Astrocyte (in vitro differentiated cells and primary cell): ENCODE results near the gene ASB8. TPM values are rescaled to one million over a fixed set of nuclear protein-coding genes. Genes with fewer than 3 reads are reported as not detected.

Source experiments
- DNase-seq: peaks from one replicate; pipeline ENCODE4 v3.0.0-alpha.2; 2010; ENCODE audit warnings: low read depth
- FAIRE-seq: peaks from 2 replicates; lab custom pipeline; 2011; peaks lifted over from hg19 to GRCh38; lab: Jason Lieb, UNC
- H2AFZ ChIP-seq: 2 replicates; pipeline ENCODE4 v1.6.0; 2012; ENCODE audit warnings: low read depth, low read length, inconsistent platforms
- H3K27ac ChIP-seq: 2 replicates; pipeline ENCODE4 v1.5.1; 2011; ENCODE audit warnings: low read depth, low read length, inconsistent platforms
- H3K27me3 ChIP-seq: 2 replicates; pipeline ENCODE4 v1.6.0; 2011; ENCODE audit warnings: low read length, inconsistent platforms; ENCODE audit not compliant: insufficient read depth
- H3K36me3 ChIP-seq: 2 replicates; pipeline ENCODE4 v1.5.1; 2011; ENCODE audit warnings: low read length, inconsistent platforms; ENCODE audit not compliant: insufficient read depth
- H3K4me1 ChIP-seq: 2 replicates; pipeline ENCODE4 v1.5.1; 2011; ENCODE audit warnings: low read length, inconsistent platforms; ENCODE audit not compliant: insufficient read depth
- H3K4me2 ChIP-seq: 2 replicates; pipeline ENCODE4 v1.6.0; 2012; ENCODE audit warnings: low read length, inconsistent platforms
- H3K4me3 ChIP-seq: 2 replicates; pipeline ENCODE4 v1.5.1; 2011; ENCODE audit warnings: low read depth, mild to moderate bottlenecking, low read length, inconsistent platforms; ENCODE audit not compliant: insufficient read depth
- H3K79me2 ChIP-seq: 2 replicates; pipeline ENCODE4 v1.6.0; 2012; ENCODE audit warnings: mild to moderate bottlenecking, low read length, inconsistent platforms; ENCODE audit not compliant: insufficient read depth
- H3K9ac ChIP-seq: 2 replicates; pipeline ENCODE4 v1.6.0; 2012; ENCODE audit warnings: mild to moderate bottlenecking, low read length, inconsistent platforms
- H3K9me3 ChIP-seq: 2 replicates; pipeline ENCODE4 v1.5.1; 2012; ENCODE audit warnings: low read depth, mild to moderate bottlenecking, low read length, inconsistent platforms; ENCODE audit not compliant: insufficient read depth
- H4K20me1 ChIP-seq: 2 replicates; pipeline ENCODE4 v1.6.0; 2012; ENCODE audit warnings: low read length, inconsistent platforms; ENCODE audit not compliant: insufficient read depth
- H3K27ac Mint-ChIP-seq: one replicate; pipeline ENCODE4 v1.8.0; 2021; ENCODE audit warnings: mild to moderate bottlenecking, mixed read lengths; ENCODE audit not compliant: unreplicated experiment
- H3K27me3 Mint-ChIP-seq: one replicate; pipeline ENCODE4 v1.8.0; 2021; ENCODE audit warnings: low read depth, mixed read lengths; ENCODE audit not compliant: unreplicated experiment
- H3K36me3 Mint-ChIP-seq: one replicate; pipeline ENCODE4 v1.8.0; 2021; ENCODE audit warnings: low read depth, mixed read lengths; ENCODE audit not compliant: unreplicated experiment
- H3K4me1 Mint-ChIP-seq: one replicate; pipeline ENCODE4 v1.8.0; 2021; ENCODE audit warnings: low read depth, mixed read lengths; ENCODE audit not compliant: unreplicated experiment
- H3K4me3 Mint-ChIP-seq: one replicate; pipeline ENCODE4 v1.8.0; 2021; ENCODE audit warnings: mild to moderate bottlenecking, moderate library complexity, mixed read lengths; ENCODE audit not compliant: unreplicated experiment
- H3K9me3 Mint-ChIP-seq: one replicate; pipeline ENCODE4 v1.8.0; 2021; ENCODE audit warnings: mild to moderate bottlenecking, mixed read lengths; ENCODE audit not compliant: unreplicated experiment
- EZH2 ChIP-seq: IDR thresholded peaks from 2 replicates; pipeline ENCODE4 v1.6.1; 2012; ENCODE audit warnings: mild to moderate bottlenecking, low read length, inconsistent platforms; ENCODE audit not compliant: insufficient read depth
- total RNA-seq: library from RNA; stranded (reverse); gene quantifications from 2 replicates; pipeline ENCODE4 v1.2.1, GENCODE V29; 2021
- TF ChIP-seq, protein P1 (sequence below): IDR thresholded peaks from 2 replicates; pipeline ENCODE4 v1.5.1; 2011; ENCODE audit warnings: low read depth, mild to moderate bottlenecking, inconsistent platforms, low read length, moderate library complexity; ENCODE audit not compliant: insufficient read depth

Gene ASB8
- total RNA-seq, 1 donor from 2014 or later = 29.9 TPM

DNA sequence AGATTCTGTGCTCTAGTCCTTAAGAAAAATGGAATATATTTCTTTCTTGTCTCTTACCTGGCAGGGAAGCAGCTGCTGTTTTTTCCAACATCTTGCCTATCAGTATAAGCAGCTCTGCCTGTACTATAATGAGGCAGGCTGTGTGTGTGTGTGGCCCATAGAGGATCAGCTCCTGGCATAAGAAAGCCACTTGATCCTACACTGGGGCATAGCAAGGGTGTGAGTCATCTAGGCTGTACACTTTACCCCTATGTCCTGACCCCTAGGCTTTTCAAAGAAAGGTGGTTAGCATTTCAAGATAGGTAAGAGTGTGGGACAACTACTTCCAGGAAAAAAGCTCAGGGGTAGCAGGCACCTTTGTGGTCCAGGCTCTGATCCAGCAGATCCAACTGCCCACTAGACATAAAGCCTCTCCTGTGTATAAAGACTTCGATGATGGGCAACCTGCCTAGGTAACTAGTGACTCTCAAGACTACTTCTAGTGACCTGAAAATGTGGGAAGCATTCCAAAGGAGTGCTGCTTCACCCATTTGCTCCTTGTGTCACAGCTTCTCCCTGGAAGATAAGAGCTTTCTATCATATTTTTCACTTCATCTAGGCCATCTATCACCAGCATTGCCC is 46.5 kb downstream of the ASB8 start:
- no peaks in the 10 kb centered on the region for H4K20me1 ChIP-seq
- no peaks in the 10 kb centered on the region for H3K36me3 ChIP-seq
- no peak overlapping the region for H3K4me2 ChIP-seq
- no peak for DNase-seq
- no peak overlapping the region for H3K4me3 ChIP-seq
- Mint-ChIP-seq H3K4me3 (no peak overlapping the region), H3K27me3 (peaks cover 8% of the 10 kb centered on the region), H3K4me1 (peaks cover 9% of the 10 kb centered on the region), H3K9me3 (peaks cover 8% of the 10 kb centered on the region), H3K27ac (no peak overlapping the region), H3K36me3 (no peaks in the 10 kb centered on the region)
- H3K9ac ChIP-seq = no peak overlapping the region
- no peaks in the 10 kb centered on the region for H3K27me3 ChIP-seq
- peaks cover 8% of the 10 kb centered on the region for H3K79me2 ChIP-seq
- no peak for FAIRE-seq
- peaks cover 8% of the 10 kb centered on the region for H3K4me1 ChIP-seq
- H3K9me3 ChIP-seq = no peaks in the 10 kb centered on the region
- H2AFZ ChIP-seq = no peak overlapping the region
- TF ChIP-seq, protein P1, sequence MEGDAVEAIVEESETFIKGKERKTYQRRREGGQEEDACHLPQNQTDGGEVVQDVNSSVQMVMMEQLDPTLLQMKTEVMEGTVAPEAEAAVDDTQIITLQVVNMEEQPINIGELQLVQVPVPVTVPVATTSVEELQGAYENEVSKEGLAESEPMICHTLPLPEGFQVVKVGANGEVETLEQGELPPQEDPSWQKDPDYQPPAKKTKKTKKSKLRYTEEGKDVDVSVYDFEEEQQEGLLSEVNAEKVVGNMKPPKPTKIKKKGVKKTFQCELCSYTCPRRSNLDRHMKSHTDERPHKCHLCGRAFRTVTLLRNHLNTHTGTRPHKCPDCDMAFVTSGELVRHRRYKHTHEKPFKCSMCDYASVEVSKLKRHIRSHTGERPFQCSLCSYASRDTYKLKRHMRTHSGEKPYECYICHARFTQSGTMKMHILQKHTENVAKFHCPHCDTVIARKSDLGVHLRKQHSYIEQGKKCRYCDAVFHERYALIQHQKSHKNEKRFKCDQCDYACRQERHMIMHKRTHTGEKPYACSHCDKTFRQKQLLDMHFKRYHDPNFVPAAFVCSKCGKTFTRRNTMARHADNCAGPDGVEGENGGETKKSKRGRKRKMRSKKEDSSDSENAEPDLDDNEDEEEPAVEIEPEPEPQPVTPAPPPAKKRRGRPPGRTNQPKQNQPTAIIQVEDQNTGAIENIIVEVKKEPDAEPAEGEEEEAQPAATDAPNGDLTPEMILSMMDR = no peak
- no peak for TF ChIP-seq EZH2
- H3K27ac ChIP-seq = no peak overlapping the region

DNA sequence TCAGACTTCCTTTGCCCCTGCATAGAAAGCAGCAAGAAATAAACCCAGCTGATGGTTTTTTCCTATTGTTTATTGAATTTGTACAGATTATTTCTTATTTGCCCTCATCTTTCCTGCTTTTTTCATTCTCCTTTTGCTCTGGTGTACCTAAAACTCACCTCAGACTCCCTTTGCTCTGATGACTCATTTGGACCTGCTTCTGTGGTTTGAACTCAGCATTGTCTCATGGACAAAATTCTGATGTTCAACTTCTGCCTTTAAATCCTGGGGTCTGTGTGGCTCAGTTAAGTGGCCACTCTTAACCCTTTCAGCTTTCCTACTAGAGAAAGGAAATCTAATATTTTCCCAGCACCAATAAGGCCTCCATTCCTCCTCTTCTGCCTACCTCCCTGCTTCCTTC is 47.9 kb downstream of the ASB8 start:
- Mint-ChIP-seq H3K4me3 (no peak overlapping the region), H3K36me3 (no peaks in the 10 kb centered on the region), H3K27me3 (peaks cover 3% of the 10 kb centered on the region), H3K27ac (peak overlapping the region; percentile 13), H3K4me1 (peaks cover 12% of the 10 kb centered on the region), H3K9me3 (peaks cover 5% of the 10 kb centered on the region)
- Histone ChIP-seq H3K36me3 (no peaks in the 10 kb centered on the region), H3K4me1 (peaks cover 8% of the 10 kb centered on the region), H3K79me2 (peaks cover 20% of the 10 kb centered on the region), H3K27me3 (no peaks in the 10 kb centered on the region), H3K9me3 (no peaks in the 10 kb centered on the region), H2AFZ (no peak overlapping the region), H3K4me3 (no peak overlapping the region), H3K9ac (no peak overlapping the region), H3K4me2 (no peak overlapping the region), H3K27ac (no peak overlapping the region), H4K20me1 (no peaks in the 10 kb centered on the region)
- TF ChIP-seq, protein P1 = no peak
- no peak for TF ChIP-seq EZH2
- FAIRE-seq = no peak
- no peak for DNase-seq
